ENCODE results near the gene ABHD10. TPM values are rescaled to one million over a fixed set of nuclear protein-coding genes. Genes with fewer than 3 reads are reported as not detected.

Gene ABHD10
- total RNA-seq, 1 experiment from 2014 or later, result 30.3 TPM

- POLR2A ChIA-PET, result no interaction called here
- CTCF ChIA-PET, result no interaction called here
- ATAC-seq, result no peak
- Histone ChIP-seq H3K9me3 (ENCODE audit: control insufficient read depth, insufficient read depth, low read depth, low read length) (no peaks in the 10 kb centered on the region), H3K27me3 (ENCODE audit: control insufficient read depth, insufficient read depth, low read length) (no peaks in the 10 kb centered on the region), H3K4me1 (ENCODE audit: control insufficient read depth, insufficient read depth, low read length) (no peaks in the 10 kb centered on the region), H3K4me3 (ENCODE audit: low read depth in 2 of 2, low read length in 2 of 2) (no peak overlapping the region), H3K36me3 (ENCODE audit: control insufficient read depth, insufficient read depth, low read length) (no peaks in the 10 kb centered on the region), H3K27ac (ENCODE audit: low read length) (no peak overlapping the region)
- intact Hi-C loops (cut with micrococcal nuclease; ENCODE audit: unreplicated experiment) (no loop called here), in situ Hi-C loops (cut with HindIII; ENCODE audit: low pct_unique_long_range_greater_than_20kb, low sequenced_read_pairs) (no loop called here)
- no TSS peak for BruUV-seq (replicated peaks)
- DNase-seq (ENCODE audit: low read depth, low spot score), result no peak
- TF ChIP-seq REST (IDR thresholded peaks at IDR 0.05; ENCODE audit: insufficient read depth in 1 of 2, low read depth in 2 of 2, low read length in 1 of 2) (no peak), TCF7L2 (IDR thresholded peaks at IDR 0.05; ENCODE audit: low read depth, low read length) (no peak), CTCF (IDR thresholded peaks at IDR 0.05) (no peak), POLR2AphosphoS5 (IDR thresholded peaks at IDR 0.05; ENCODE audit: low read depth, low read length) (no peak), SIN3A (IDR thresholded peaks at IDR 0.05; ENCODE audit: borderline replicate concordance, insufficient read depth, low read depth, low read length) (no peak)
Observed at GRCh38 chr3:112010636-112011035, 31.8 kb downstream of the ABHD10 start.

GRCh38 chr3:112011376-112011940, 32.6 kb downstream of the ABHD10 start:
- CTCF ChIA-PET, result no interaction called here
- DNase-seq (ENCODE audit: low read depth, low spot score) (no peak), ATAC-seq (no peak)
- Histone ChIP-seq H3K9me3 (ENCODE audit: control insufficient read depth, insufficient read depth, low read depth, low read length) (no peaks in the 10 kb centered on the region), H3K27me3 (ENCODE audit: control insufficient read depth, insufficient read depth, low read length) (no peaks in the 10 kb centered on the region), H3K36me3 (ENCODE audit: control insufficient read depth, insufficient read depth, low read length) (no peaks in the 10 kb centered on the region), H3K27ac (ENCODE audit: low read length) (no peak overlapping the region), H3K4me3 (ENCODE audit: low read depth in 2 of 2, low read length in 2 of 2) (no peak overlapping the region), H3K4me1 (ENCODE audit: control insufficient read depth, insufficient read depth, low read length) (no peaks in the 10 kb centered on the region)
- POLR2A ChIA-PET, result no interaction called here
- TF ChIP-seq REST (IDR thresholded peaks at IDR 0.05; ENCODE audit: insufficient read depth in 1 of 2, low read depth in 2 of 2, low read length in 1 of 2) (no peak), TCF7L2 (IDR thresholded peaks at IDR 0.05; ENCODE audit: low read depth, low read length) (no peak), SIN3A (IDR thresholded peaks at IDR 0.05; ENCODE audit: borderline replicate concordance, insufficient read depth, low read depth, low read length) (no peak), CTCF (IDR thresholded peaks at IDR 0.05) (no peak), POLR2AphosphoS5 (IDR thresholded peaks at IDR 0.05; ENCODE audit: low read depth, low read length) (no peak)
- intact Hi-C loops (cut with micrococcal nuclease; ENCODE audit: unreplicated experiment), result no loop called here
- in situ Hi-C loops (cut with HindIII; ENCODE audit: low pct_unique_long_range_greater_than_20kb, low sequenced_read_pairs), result no loop called here
- BruUV-seq (replicated peaks), result no TSS peak
